Astrocyte of the spinal cord (primary cell): ENCODE data around the gene LRRN4.

Experiments
- DNase-seq: peaks from one replicate; pipeline ENCODE4 v3.0.0; 2011; ENCODE audit warnings: low read depth, low spot score
- H3K4me3 ChIP-seq: 2 replicates; pipeline ENCODE4 v1.5.1; 2011; ENCODE audit warnings: low read depth, mild to moderate bottlenecking, low read length, moderate library complexity
- in situ Hi-C: cut with HindIII; loops from 2 replicates; pipeline ENCODE4 v1.10.0; 2017; ENCODE audit warnings: low sequenced_read_pairs
- TF ChIP-seq, protein P1 (sequence below): IDR thresholded peaks from 2 replicates; pipeline ENCODE4 v1.5.1; 2012; ENCODE audit warnings: low read depth, mild to moderate bottlenecking, low read length, inconsistent platforms

LRRN4 gene

DNA sequence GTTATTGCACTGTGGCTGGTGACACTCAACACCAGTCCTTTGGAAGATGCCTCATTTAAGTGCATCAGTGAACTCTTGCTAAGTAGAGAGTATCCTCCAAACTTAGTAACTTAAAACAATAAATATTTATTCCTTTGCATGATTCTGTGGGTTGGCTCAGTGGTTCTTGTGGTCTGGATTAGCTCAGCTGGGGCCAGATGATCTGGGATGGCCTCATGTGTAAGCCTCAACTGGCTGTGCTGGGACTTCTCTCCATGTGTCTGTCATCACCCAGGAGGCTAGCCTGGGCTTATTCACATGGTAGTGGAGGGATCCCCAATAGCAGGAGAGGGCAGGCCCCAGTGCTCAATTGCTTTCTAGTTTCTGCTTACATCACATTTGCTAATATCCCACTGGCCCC, 8.3 kb downstream of the LRRN4 start:
- TF ChIP-seq, protein P1, sequence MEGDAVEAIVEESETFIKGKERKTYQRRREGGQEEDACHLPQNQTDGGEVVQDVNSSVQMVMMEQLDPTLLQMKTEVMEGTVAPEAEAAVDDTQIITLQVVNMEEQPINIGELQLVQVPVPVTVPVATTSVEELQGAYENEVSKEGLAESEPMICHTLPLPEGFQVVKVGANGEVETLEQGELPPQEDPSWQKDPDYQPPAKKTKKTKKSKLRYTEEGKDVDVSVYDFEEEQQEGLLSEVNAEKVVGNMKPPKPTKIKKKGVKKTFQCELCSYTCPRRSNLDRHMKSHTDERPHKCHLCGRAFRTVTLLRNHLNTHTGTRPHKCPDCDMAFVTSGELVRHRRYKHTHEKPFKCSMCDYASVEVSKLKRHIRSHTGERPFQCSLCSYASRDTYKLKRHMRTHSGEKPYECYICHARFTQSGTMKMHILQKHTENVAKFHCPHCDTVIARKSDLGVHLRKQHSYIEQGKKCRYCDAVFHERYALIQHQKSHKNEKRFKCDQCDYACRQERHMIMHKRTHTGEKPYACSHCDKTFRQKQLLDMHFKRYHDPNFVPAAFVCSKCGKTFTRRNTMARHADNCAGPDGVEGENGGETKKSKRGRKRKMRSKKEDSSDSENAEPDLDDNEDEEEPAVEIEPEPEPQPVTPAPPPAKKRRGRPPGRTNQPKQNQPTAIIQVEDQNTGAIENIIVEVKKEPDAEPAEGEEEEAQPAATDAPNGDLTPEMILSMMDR: no peak
- in situ Hi-C loops: no loop called here
- H3K4me3 ChIP-seq: no peak overlapping the region
- DNase-seq: peak; percentile 42

DNA sequence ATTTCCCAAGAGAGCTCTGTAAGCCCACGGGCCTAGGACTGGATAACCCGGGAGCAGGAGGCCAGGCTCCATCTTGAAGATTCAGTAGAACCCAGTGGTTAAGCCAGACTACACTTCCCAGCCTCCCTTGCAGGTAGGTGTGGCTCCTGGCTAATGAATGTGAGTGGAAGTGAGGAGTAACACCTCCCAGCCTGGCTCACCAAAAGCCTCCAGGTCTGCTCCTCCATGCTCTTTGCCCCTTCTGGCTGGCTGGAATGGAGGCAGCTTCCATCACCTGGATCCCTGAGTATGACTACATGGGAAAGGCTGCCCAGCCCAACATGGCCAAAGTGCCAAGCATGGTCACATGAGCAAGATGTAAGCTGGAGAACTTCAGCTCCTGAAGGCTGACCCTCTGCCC, 9.7 kb downstream of the LRRN4 start:
- in situ Hi-C loops: no loop called here

DNA sequence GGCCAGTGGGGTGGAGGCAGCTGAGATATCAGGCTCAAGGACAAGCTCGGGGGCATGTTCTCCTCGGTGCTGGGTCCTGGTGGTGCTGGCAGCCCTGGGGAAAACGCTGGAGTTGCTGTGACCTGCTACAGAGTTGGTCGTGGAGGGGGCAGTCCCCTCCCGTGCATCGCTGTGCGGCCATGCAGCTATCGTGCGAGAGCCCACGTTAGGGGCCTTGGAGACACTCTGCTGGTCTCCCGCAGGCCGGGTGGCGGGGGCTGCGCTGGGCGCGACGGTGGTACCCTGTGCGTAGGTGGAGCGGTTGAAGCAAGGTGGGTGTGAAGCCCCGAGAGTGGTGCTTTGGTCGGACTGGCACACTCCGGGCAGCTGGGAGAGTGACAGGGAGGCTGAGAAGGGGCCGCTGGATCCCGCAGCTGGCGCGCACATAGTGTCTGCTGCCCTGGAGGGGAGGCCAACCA, 12.0 kb downstream of the LRRN4 start:
- no peak for DNase-seq
- H3K4me3 ChIP-seq: no peak overlapping the region
- TF ChIP-seq, protein P1: no peak
- in situ Hi-C loops: no loop called here

More for the DNA sequence above, 9.7 kb downstream of the LRRN4 start:
- TF ChIP-seq, protein P1: no peak
- H3K4me3 ChIP-seq: no peak overlapping the region
- no peak for DNase-seq

DNA sequence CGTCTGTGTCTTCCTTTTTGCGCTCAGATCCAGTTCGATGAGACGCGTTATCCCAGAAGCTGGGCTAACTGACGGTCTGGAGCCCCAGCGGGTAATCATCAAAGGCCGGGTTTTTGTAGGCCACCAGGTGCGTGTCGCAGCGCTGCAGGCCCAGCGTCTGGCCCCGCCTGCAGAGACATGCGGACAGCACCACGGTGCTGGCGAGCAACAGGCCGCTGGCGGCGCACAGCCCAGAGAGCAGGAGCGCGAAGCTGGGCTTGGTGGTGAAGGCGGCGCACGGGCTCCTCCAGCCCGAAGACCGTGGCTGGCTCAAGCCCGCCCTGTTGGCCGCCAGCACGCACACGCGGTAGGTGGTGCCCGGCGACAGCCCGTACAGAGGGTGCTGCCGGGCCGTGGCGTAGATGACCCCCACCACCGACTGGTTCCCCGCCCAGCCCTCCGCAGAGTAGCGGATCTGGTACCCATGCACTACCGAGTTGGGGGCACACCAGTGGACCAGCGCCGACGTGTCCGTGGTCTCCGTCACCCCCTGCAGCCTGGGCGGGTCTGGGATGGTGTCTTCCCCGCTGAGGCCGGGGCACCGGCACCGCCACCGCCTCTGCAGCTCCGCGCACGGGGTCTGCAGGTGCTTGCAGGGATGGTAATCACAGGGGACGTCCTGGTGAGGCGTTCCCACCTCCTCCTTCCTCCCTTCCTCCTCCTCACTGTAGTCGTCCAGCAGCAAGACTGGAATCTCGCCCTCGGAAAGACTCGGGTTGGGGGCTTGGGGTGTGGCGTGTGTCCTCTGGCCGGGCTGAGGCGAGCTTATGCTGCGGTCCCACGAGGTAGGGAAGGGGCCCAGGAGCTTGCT, 12.7 kb downstream of the LRRN4 start:
- DNase-seq: no peak
- in situ Hi-C loops: no loop called here
- no peak overlapping the region for H3K4me3 ChIP-seq
- TF ChIP-seq, protein P1: no peak

DNA sequence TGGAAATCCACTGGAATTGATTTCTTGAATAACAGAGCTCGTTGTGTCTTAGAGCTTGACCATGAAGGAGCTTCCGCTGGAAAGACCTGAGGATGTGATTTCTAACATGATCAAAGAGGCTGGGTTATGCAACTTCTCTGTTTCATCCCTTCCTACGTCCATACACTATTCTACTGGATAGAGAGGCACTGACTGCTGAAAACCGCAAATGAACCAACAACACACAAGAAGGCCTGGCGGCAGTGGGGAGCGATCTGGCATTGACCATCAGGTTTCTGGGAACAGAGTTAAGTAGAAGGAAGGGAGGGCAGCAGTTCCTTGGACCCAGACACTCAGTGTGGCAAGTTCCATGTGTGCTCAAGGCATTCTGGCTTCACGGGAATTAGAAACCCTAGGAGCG, 13.3 kb downstream of the LRRN4 start:
- no peak overlapping the region for H3K4me3 ChIP-seq
- TF ChIP-seq, protein P1: no peak
- in situ Hi-C loops: no loop called here
- no peak for DNase-seq

DNA sequence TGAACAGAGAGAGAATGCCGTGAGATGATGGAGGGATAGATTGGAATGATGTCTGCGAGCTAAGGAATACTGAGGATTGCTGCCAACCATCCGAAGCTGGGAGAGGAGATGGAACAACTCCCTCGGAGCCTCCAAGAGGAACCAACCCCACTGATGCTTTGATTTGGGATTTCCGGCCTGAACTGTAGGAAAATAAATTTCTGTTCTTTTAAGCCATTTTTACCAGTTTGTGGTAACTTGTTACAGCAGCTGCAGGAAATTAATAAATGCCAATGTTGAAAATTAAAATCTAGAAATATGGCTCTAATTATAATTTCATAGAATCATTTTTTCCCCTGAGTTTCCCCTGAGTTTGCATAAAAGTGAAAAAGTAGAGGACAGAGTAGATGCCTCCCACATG, 14.1 kb downstream of the LRRN4 start:
- DNase-seq: no peak
- H3K4me3 ChIP-seq: no peak overlapping the region

More for the DNA sequence above, 14.1 kb downstream of the LRRN4 start:
- TF ChIP-seq, protein P1: no peak
- in situ Hi-C loops: no loop called here
